T-helper 17 cell (primary cell): ENCODE data around the gene NOL6. TPM values are rescaled to one million over a fixed set of nuclear protein-coding genes. Genes with fewer than 3 reads are reported as not detected.
A peak's percentile ranks its signal among the peaks of the same experiment; 100 is the strongest.
"Not testable (repeated sequence)": the region's sequence is repeated elsewhere in the genome, so short reads cannot be mapped to it uniquely, and the experiment has no call there.

Experiments used
- ATAC-seq: fragments of 150-1000 bp; cut with Tn5 transposase; 2 replicates; pipeline ENCODE4 v1.10.0; 2021; ENCODE audit warnings: mild to moderate bottlenecking, moderate library complexity
- DNase-seq, 3 donors: peaks; one replicate each; pipeline versions ENCODE4 v3.0.0 to v3.0.0-alpha.2; 2020 to 2021
- H3K9me3 ChIP-seq: one replicate; pipeline ENCODE4 v1.7.0; 2013; ENCODE audit warnings: low read length, mild to moderate bottlenecking; ENCODE audit not compliant: control insufficient read depth, poor library complexity, severe bottlenecking
- H3K27ac Mint-ChIP-seq: one replicate; pipeline ENCODE4 v1.8.0; 2022; ENCODE audit warnings: mild to moderate bottlenecking, moderate library complexity, mixed read lengths
- H3K27me3 Mint-ChIP-seq: one replicate; pipeline ENCODE4 v1.8.0; 2022; ENCODE audit warnings: mixed read lengths
- H3K36me3 Mint-ChIP-seq: one replicate; pipeline ENCODE4 v1.8.0; 2022; ENCODE audit warnings: low read depth, mixed read lengths
- H3K4me1 Mint-ChIP-seq: one replicate; pipeline ENCODE4 v1.8.0; 2022; ENCODE audit warnings: mild to moderate bottlenecking, mixed read lengths
- H3K4me3 Mint-ChIP-seq: one replicate; pipeline ENCODE4 v1.8.0; 2022; ENCODE audit warnings: mild to moderate bottlenecking, moderate library complexity, mixed read lengths
- total RNA-seq, 4 donors: library from RNA in 2 of 4; stranded (reverse) in 2 of 4; gene quantifications; one replicate each; pipeline ENCODE4 v1.2.3 and lab custom pipeline; 2022 to 2026

Gene NOL6
- 10 to 100 TPM; 32.4 to 34.6 TPM for total RNA-seq
- total RNA-seq (lab: John Stamatoyannopoulos, UW), result 68.0 to 149 reads per million in 2 donors

- peak; percentile 99 for ATAC-seq
- peaks cover 20% of the 10 kb centered on the region for H3K4me1 Mint-ChIP-seq
- peak within 1 kb of the TSS; percentile 99 for H3K4me3 Mint-ChIP-seq
- H3K9me3 ChIP-seq, result no peaks in the 10 kb centered on the region
- peaks cover 9% of the 10 kb centered on the region for H3K36me3 Mint-ChIP-seq
- H3K27me3 Mint-ChIP-seq, result no peaks in the 10 kb centered on the region
- peak within 1 kb of the TSS; percentile 97 for H3K27ac Mint-ChIP-seq
- DNase-seq, result peak; percentile 85 to 97 (median 95)
Observed at GRCh38 chr9:33473643-33474352, at the start of gene NOL6. TSS of gene NOL6 (minus strand) at chr9:33473924. CDS start at chr9:33473842, 82 bp downstream.

- DNase-seq, ATAC-seq, H3K36me3 Mint-ChIP-seq, H3K9me3 ChIP-seq, H3K4me3 Mint-ChIP-seq, H3K27ac Mint-ChIP-seq, H3K4me1 Mint-ChIP-seq: not testable (repeated sequence)
- peaks cover 39% of the 10 kb centered on the region for H3K27me3 Mint-ChIP-seq
Observed at GRCh38 chr9:33521861-33522260, 48.1 kb upstream of the NOL6 start.

- ATAC-seq, H3K36me3 Mint-ChIP-seq, H3K4me1 Mint-ChIP-seq, DNase-seq, H3K4me3 Mint-ChIP-seq, H3K9me3 ChIP-seq, H3K27ac Mint-ChIP-seq: not testable (repeated sequence)
- peaks cover 21% of the 10 kb centered on the region for H3K27me3 Mint-ChIP-seq
Observed at GRCh38 chr9:33517934-33518577, 44.3 kb upstream of the NOL6 start.

GRCh38 chr9:33517373-33517772 is 43.6 kb upstream of the NOL6 start:
- no peaks in the 10 kb centered on the region for H3K4me1 Mint-ChIP-seq
- no peak overlapping the region for H3K4me3 Mint-ChIP-seq
- DNase-seq (no peak), ATAC-seq (peak; percentile 30)
- H3K27ac Mint-ChIP-seq, result no peak overlapping the region
- peaks cover 14% of the 10 kb centered on the region for H3K27me3 Mint-ChIP-seq
- H3K9me3 ChIP-seq, result no peaks in the 10 kb centered on the region
- H3K36me3 Mint-ChIP-seq, result no peaks in the 10 kb centered on the region

- not testable (repeated sequence) for H3K27me3 Mint-ChIP-seq, DNase-seq, H3K4me3 Mint-ChIP-seq, ATAC-seq, H3K9me3 ChIP-seq, H3K36me3 Mint-ChIP-seq, H3K27ac Mint-ChIP-seq, H3K4me1 Mint-ChIP-seq
Observed at GRCh38 chr9:33516397-33516796, 42.7 kb upstream of the NOL6 start.

GRCh38 chr9:33515342-33515995 is 41.7 kb upstream of the NOL6 start:
- not testable (repeated sequence) for H3K36me3 Mint-ChIP-seq, H3K4me3 Mint-ChIP-seq, H3K27ac Mint-ChIP-seq, H3K9me3 ChIP-seq, H3K4me1 Mint-ChIP-seq, DNase-seq, H3K27me3 Mint-ChIP-seq, ATAC-seq

GRCh38 chr9:33512535-33512934 is 38.8 kb upstream of the NOL6 start:
- H3K27me3 Mint-ChIP-seq, H3K27ac Mint-ChIP-seq, H3K36me3 Mint-ChIP-seq, ATAC-seq, H3K4me1 Mint-ChIP-seq, H3K4me3 Mint-ChIP-seq, H3K9me3 ChIP-seq, DNase-seq: not testable (repeated sequence)

- H3K4me3 Mint-ChIP-seq, result peak overlapping the region; percentile 95
- not testable (repeated sequence) for DNase-seq, H3K4me1 Mint-ChIP-seq, H3K9me3 ChIP-seq, ATAC-seq, H3K27me3 Mint-ChIP-seq, H3K36me3 Mint-ChIP-seq
- peak overlapping the region; percentile 95 for H3K27ac Mint-ChIP-seq
Observed at GRCh38 chr9:33511184-33511517, 37.4 kb upstream of the NOL6 start.

GRCh38 chr9:33510262-33511183 is 36.8 kb upstream of the NOL6 start:
- no peaks in the 10 kb centered on the region for H3K27me3 Mint-ChIP-seq
- peak overlapping the region; percentile 95 for H3K27ac Mint-ChIP-seq
- H3K36me3 Mint-ChIP-seq, result no peaks in the 10 kb centered on the region
- peaks cover 6% of the 10 kb centered on the region for H3K4me1 Mint-ChIP-seq
- DNase-seq (peak in 2 of 3 donors; percentile 8 to 12), ATAC-seq (peak; percentile 84)
- no peaks in the 10 kb centered on the region for H3K9me3 ChIP-seq
- H3K4me3 Mint-ChIP-seq, result peak overlapping the region; percentile 95

- no peaks in the 10 kb centered on the region for H3K9me3 ChIP-seq
- no peak overlapping the region for H3K27ac Mint-ChIP-seq
- peaks cover 6% of the 10 kb centered on the region for H3K4me1 Mint-ChIP-seq
- no peaks in the 10 kb centered on the region for H3K27me3 Mint-ChIP-seq
- no peaks in the 10 kb centered on the region for H3K36me3 Mint-ChIP-seq
- no peak overlapping the region for H3K4me3 Mint-ChIP-seq
- DNase-seq (no peak), ATAC-seq (no peak)
Observed at GRCh38 chr9:33506626-33507370, 33.1 kb upstream of the NOL6 start.

GRCh38 chr9:33498387-33498786 is 24.7 kb upstream of the NOL6 start:
- ATAC-seq, result no peak
- Mint-ChIP-seq H3K4me3 (no peak overlapping the region), H3K27ac (no peak overlapping the region), H3K27me3 (no peaks in the 10 kb centered on the region), H3K4me1 (no peaks in the 10 kb centered on the region), H3K36me3 (no peaks in the 10 kb centered on the region)
- no peak for DNase-seq
- H3K9me3 ChIP-seq, result no peaks in the 10 kb centered on the region

- not testable (repeated sequence) for ATAC-seq
- H3K27me3 Mint-ChIP-seq, result peaks cover 16% of the 10 kb centered on the region
Observed at GRCh38 chr9:33493819-33494218, 20.1 kb upstream of the NOL6 start.

More at GRCh38 chr9:33493819-33494218, 20.1 kb upstream of the NOL6 start:
- H3K36me3 Mint-ChIP-seq, DNase-seq, H3K4me1 Mint-ChIP-seq, H3K9me3 ChIP-seq, H3K4me3 Mint-ChIP-seq, H3K27ac Mint-ChIP-seq: not testable (repeated sequence)
